HG02759 (cell line): ENCODE measurements around the gene FAT1.

Source experiments
- ATAC-seq: cut with Tn5 transposase; IDR thresholded peaks from one replicate; pipeline ENCODE4 v1.9.1; 2021; ENCODE audit warnings: mild to moderate bottlenecking, moderate library complexity; ENCODE audit not compliant: unreplicated experiment

FAT1 gene

GRCh38 chr4:186699881-186700397 lies 23.7 kb downstream of the FAT1 start:
- ATAC-seq, result no peak

GRCh38 chr4:186699298-186699697 lies 24.4 kb downstream of the FAT1 start:
- no peak for ATAC-seq

- no peak for ATAC-seq
Observed at GRCh38 chr4:186698525-186698924, 25.1 kb downstream of the FAT1 start.

GRCh38 chr4:186698028-186698427 lies 25.6 kb downstream of the FAT1 start:
- ATAC-seq, result no peak

- ATAC-seq, result no peak
Observed at GRCh38 chr4:186695392-186695791, 28.3 kb downstream of the FAT1 start.

- ATAC-seq, result no peak
Observed at GRCh38 chr4:186693894-186694293, 29.8 kb downstream of the FAT1 start.

- no peak for ATAC-seq
Observed at GRCh38 chr4:186693159-186693815, 30.4 kb downstream of the FAT1 start.

GRCh38 chr4:186691396-186691795 lies 32.3 kb downstream of the FAT1 start:
- ATAC-seq, result no peak

- ATAC-seq, result no peak
Observed at GRCh38 chr4:186689476-186689875, 34.2 kb downstream of the FAT1 start.

- ATAC-seq, result no peak
Observed at GRCh38 chr4:186688150-186688943, 35.3 kb downstream of the FAT1 start.

- ATAC-seq, result no peak
Observed at GRCh38 chr4:186687265-186687664, 36.4 kb downstream of the FAT1 start.

- no peak for ATAC-seq
Observed at GRCh38 chr4:186685767-186686183, 37.9 kb downstream of the FAT1 start.

- no peak for ATAC-seq
Observed at GRCh38 chr4:186684889-186685309, 38.8 kb downstream of the FAT1 start.

- no peak for ATAC-seq
Observed at GRCh38 chr4:186684220-186684619, 39.4 kb downstream of the FAT1 start.

GRCh38 chr4:186680641-186681040 lies 43.0 kb downstream of the FAT1 start:
- ATAC-seq, result no peak

- no peak for ATAC-seq
Observed at GRCh38 chr4:186676531-186677161, 47.0 kb downstream of the FAT1 start.

- no peak for ATAC-seq
Observed at GRCh38 chr4:186669735-186670134, 53.9 kb downstream of the FAT1 start.

- no peak for ATAC-seq
Observed at GRCh38 chr4:186669159-186669731, 54.4 kb downstream of the FAT1 start.

GRCh38 chr4:186666750-186667149 lies 56.9 kb downstream of the FAT1 start:
- no peak for ATAC-seq

- ATAC-seq, result no peak
Observed at GRCh38 chr4:186666252-186666651, 57.4 kb downstream of the FAT1 start.

GRCh38 chr4:186660403-186660802 lies 63.3 kb downstream of the FAT1 start:
- ATAC-seq, result no peak
